K562 (cell line): ENCODE data around the gene CAPN14. TPM values are rescaled to one million over a fixed set of nuclear protein-coding genes. Genes with fewer than 3 reads are reported as not detected.

Source experiments
- ATAC-seq: fragments of 200-7000 bp; cut with Tn5 transposase; 3 replicates; pipeline ENCODE4 v1.9.1; 2020; ENCODE audit warnings: moderate library complexity
- BruUV-seq: library from RNA; stranded (reverse); fragments of 400-500 nt; replicated peaks from 2 replicates; lab custom pipeline; 2021; lab: Mats Ljungman, UMichigan
- CTCF ChIA-PET: fragments of 300-600 bp; formaldehyde crosslinking; extraction: SDS; loops from one replicate; lab custom pipeline; 2021; ENCODE audit warnings: low intra/inter-chr PET ratio; lab: Yijun Ruan, JAX
- POLR2A ChIA-PET: fragments of 300-600, 350-650 bp; sonication (Branson Sonifier 250); formaldehyde crosslinking; extraction: SDS; loops from one replicate; lab custom pipeline; 2021; ENCODE audit warnings: antibody characterized with exemption, inconsistent platforms; lab: Yijun Ruan, JAX
- DNase-seq, 4 experiments: peaks; one replicate each; pipeline versions ENCODE4 v3.0.0 to v3.0.0-alpha.2; 2011 to 2018; ENCODE audit warnings: low spot score in 3 of 4, mixed read lengths in 3 of 4; ENCODE audit errors: extremely low read depth in 1 of 4
- FAIRE-seq: peaks from 2 replicates; lab custom pipeline; 2011; peaks lifted over from hg19 to GRCh38; lab: Jason Lieb, UNC
- H2AFZ ChIP-seq: 2 replicates; pipeline ENCODE4 v1.6.0; 2011; ENCODE audit warnings: low read depth, low read length, control low read depth, inconsistent platforms
- H3K27ac ChIP-seq: fragments of 200-600 bp; 3 replicates; pipeline ENCODE4 v1.8.0; 2011; ENCODE audit warnings: low read depth, mild to moderate bottlenecking, control low read depth, inconsistent platforms, low read length, moderate library complexity, mixed read lengths; ENCODE audit errors: extremely low read depth
- H3K27me3 ChIP-seq, 2 experiments: fragments of 300-600 bp in 1 of 2; 2 replicates in 1 of 2; 3 replicates in 1 of 2; pipeline versions ENCODE4 v1.6.0 to v1.8.0; 2011; ENCODE audit warnings: inconsistent platforms in 2 of 2, low read length in 2 of 2, mild to moderate bottlenecking in 1 of 2, mixed read lengths in 1 of 2, moderate library complexity in 1 of 2; ENCODE audit not compliant: control insufficient read depth in 2 of 2, insufficient read depth in 2 of 2
- H3K36me3 ChIP-seq: fragments of 300-600 bp; 3 replicates; pipeline ENCODE4 v1.8.0; 2011; ENCODE audit warnings: mild to moderate bottlenecking, low read length, inconsistent platforms; ENCODE audit not compliant: control insufficient read depth, insufficient read depth
- H3K4me1 ChIP-seq, 2 experiments: fragments of 200-600 bp in 1 of 2; replicated peaks in 1 of 2; 2 replicates in 1 of 2; 3 replicates in 1 of 2; pipeline versions ENCODE4 v1.5.1 to v1.8.0; 2011; ENCODE audit warnings: inconsistent platforms in 2 of 2, low read length in 2 of 2, mild to moderate bottlenecking in 1 of 2, mixed read lengths in 1 of 2, moderate library complexity in 1 of 2; ENCODE audit not compliant: control insufficient read depth in 2 of 2, insufficient read depth in 2 of 2
- H3K4me2 ChIP-seq: 2 replicates; pipeline ENCODE4 v1.6.1; 2011; ENCODE audit warnings: low read length, control low read depth, inconsistent platforms, mixed read lengths; ENCODE audit not compliant: insufficient read depth
- H3K4me3 ChIP-seq: fragments of 200-600 bp; sonication (generic), shearing (Covaris generic); 2 replicates; pipeline ENCODE4 v1.5.1; 2016; ENCODE audit warnings: control low read depth, inconsistent platforms
- H3K79me2 ChIP-seq: fragments of 200-600 bp; 3 replicates; pipeline ENCODE4 v1.8.0; 2011; ENCODE audit warnings: low read length, inconsistent platforms; ENCODE audit not compliant: control insufficient read depth, insufficient read depth
- H3K9ac ChIP-seq, 2 experiments: 2 replicates each; pipeline versions ENCODE4 v1.6.0 to v1.6.1; 2011; ENCODE audit warnings: low read depth in 2 of 2, low read length in 2 of 2, control low read depth in 1 of 2, inconsistent platforms in 1 of 2, mild to moderate bottlenecking in 1 of 2, mixed read lengths in 1 of 2; ENCODE audit not compliant: insufficient read depth in 1 of 2
- H3K9me1 ChIP-seq: one replicate; pipeline ENCODE4 v1.6.0; 2011; ENCODE audit warnings: inconsistent platforms, mild to moderate bottlenecking, low read length, moderate library complexity; ENCODE audit not compliant: control insufficient read depth, insufficient read depth
- H3K9me3 ChIP-seq: replicated peaks from 2 replicates; pipeline ENCODE4 v1.5.1; 2011; ENCODE audit warnings: low read depth, low read length, inconsistent platforms; ENCODE audit not compliant: control insufficient read depth, insufficient read depth
- H4K20me1 ChIP-seq: replicated peaks from 2 replicates; pipeline ENCODE4 v1.6.1; 2011; ENCODE audit warnings: low read length, inconsistent platforms, mixed read lengths; ENCODE audit not compliant: control insufficient read depth, insufficient read depth
- ARID2 ChIP-seq: fragments of 450-650 bp; IDR thresholded peaks from 2 replicates; pipeline ENCODE4 v1.6.1; 2017; ENCODE audit warnings: antibody characterized with exemption, mild to moderate bottlenecking
- ATF2 ChIP-seq: sonication (generic); formaldehyde crosslinking; IDR thresholded peaks from 2 replicates; pipeline ENCODE4 v1.8.1; 2022; ENCODE audit warnings: missing genetic modification reagents
- CREB5 ChIP-seq: fragments of 250-450 bp; sonication (Bioruptor Pico); IDR thresholded peaks from 2 replicates; pipeline ENCODE4 v1.5.0; 2020; ENCODE audit warnings: mild to moderate bottlenecking
- FOXJ2 ChIP-seq: fragments of 200-800 bp; sonication (Bioruptor generic); IDR thresholded peaks from 2 replicates; pipeline ENCODE4 v1.6.1; 2016; ENCODE audit warnings: missing genetic modification characterization, missing compliant biosample characterization
- LCOR ChIP-seq: sonication (generic); formaldehyde crosslinking; IDR thresholded peaks from 2 replicates; pipeline ENCODE4 v1.8.0; 2022; ENCODE audit warnings: mild to moderate bottlenecking, missing genetic modification reagents
- MIER1 ChIP-seq: fragments of 450-650 bp; IDR thresholded peaks from 2 replicates; pipeline ENCODE4 v1.6.1; 2016; ENCODE audit warnings: antibody characterized with exemption, mild to moderate bottlenecking, low read depth
- PHTF2 ChIP-seq: fragments of 250-450 bp; sonication (Bioruptor Pico); IDR thresholded peaks from 2 replicates; pipeline ENCODE4 v1.5.0; 2021; ENCODE audit warnings: mild to moderate bottlenecking
- ZNF444 ChIP-seq: fragments of 250-450 bp; sonication (Bioruptor Pico); IDR thresholded peaks from 2 replicates; pipeline ENCODE4 v1.4.0; 2020; ENCODE audit warnings: mild to moderate bottlenecking, moderate library complexity
- WGBS: fragments of 100-300 bp; shearing (Covaris generic); methylation state at CpG from one replicate; pipeline ENCODE4 v1.1.6; 2016; ENCODE audit warnings: low coverage, mixed read lengths; ENCODE audit not compliant: insufficient coverage; ENCODE audit errors: missing lambda C conversion rate; 5-methylcytosine and 5-hydroxymethylcytosine counted together
- in situ Hi-C: fragments of 300-500 bp; cut with MboI; formaldehyde crosslinking; loops from 4 replicates; pipeline ENCODE4 v1.15.0; 2018; ENCODE audit warnings: inconsistent platforms, mixed read lengths
- intact Hi-C: fragments of 100-400 bp; cut with micrococcal nuclease; formaldehyde crosslinking; loops from 2 replicates; pipeline ENCODE4 v1.14.2; 2022
- polyA plus RNA-seq, 8 experiments: library from polyadenylated mRNA; depleted of rRNA in 4 of 8; stranded (reverse) in 5 of 8; unstranded in 3 of 8; fragments of >200 nt; fragmentation: Nextera tagmentation in 2 of 8; fragmentation: Illumina TruSeq in 1 of 8; extraction: Ambion mirVana in 2 of 8; extraction: Trizol in 1 of 8; gene quantifications; 2 replicates each; pipeline versions ENCODE4 v1.2.1 to v1.2.3, GENCODE V29; 2011 to 2014; ENCODE audit warnings: inconsistent platforms in 1 of 8, missing spikeins in 1 of 8
- total RNA-seq, 7 experiments: library from RNA; depleted of rRNA in 6 of 7; stranded (reverse); fragments of >200 nt in 6 of 7; fragmentation: Illumina TruSeq in 2 of 7; extraction: Trizol in 2 of 7; gene quantifications; 2 replicates each; pipeline versions ENCODE4 v1.2.1 to v1.2.3, GENCODE V29; 2011 to 2021; ENCODE audit warnings: low replicate concordance in 1 of 7
- TF ChIP-seq, protein P1 (sequence below): fragments of 200-800 bp; sonication (Bioruptor generic); IDR thresholded peaks from 2 replicates; pipeline ENCODE4 v1.6.1; 2016; ENCODE audit warnings: missing genetic modification characterization, missing compliant biosample characterization
- TF ChIP-seq, protein P2 (sequence below), 3 experiments: fragments of 200-800 bp in 1 of 3; fragments of 250-450 bp in 1 of 3; fragments of 450-650 bp in 1 of 3; sonication (Bioruptor Pico) in 1 of 3; sonication (Bioruptor generic) in 1 of 3; formaldehyde crosslinking in 1 of 3; IDR thresholded peaks; 2 replicates each; pipeline versions ENCODE4 v1.6.1 to v1.8.0; 2016 to 2022; ENCODE audit warnings: mild to moderate bottlenecking in 2 of 3, missing genetic modification characterization in 2 of 3, missing compliant biosample characterization in 1 of 3, moderate library complexity in 1 of 3

CAPN14 gene
- total and polyA plus RNA-seq, 9 of the 15 experiments (the other 6 are each of a cell fraction or from before 2014, with no cell fraction given) = not detected

- in situ Hi-C loops = loop anchor here (25.0 kb wide), 1 partner anchor 988 kb away; no protein-coding TSS in a partner anchor
- no peaks in the 10 kb centered on the region for H3K9me3 ChIP-seq
- H3K4me1 ChIP-seq = no peaks in the 10 kb centered on the region
- WGBS = 0% methylated on average over 6 of the region's 6 CpGs
- no peak for FAIRE-seq
- no peak overlapping the region for H2AFZ ChIP-seq
- no peaks in the 10 kb centered on the region for H3K9me1 ChIP-seq
- ATAC-seq = no peak
- ChIA-PET POLR2A (no interaction called here), CTCF (no interaction called here)
- no peak overlapping the region for H3K9ac ChIP-seq
- no peak overlapping the region for H3K27ac ChIP-seq
- no peak for DNase-seq
- H3K4me2 ChIP-seq = no peak overlapping the region
- intact Hi-C loops = no loop called here
- H3K79me2 ChIP-seq = no peaks in the 10 kb centered on the region
- no TSS peak for BruUV-seq
- H4K20me1 ChIP-seq = no peaks in the 10 kb centered on the region
- no peaks in the 10 kb centered on the region for H3K36me3 ChIP-seq
- H3K27me3 ChIP-seq = peaks cover 0 to 8% of the 10 kb centered on the region in 2 experiments; a peak in 2 of 5 replicates
- H3K4me3 ChIP-seq = no peak overlapping the region
- TF ChIP-seq ATF2 (no peak), LCOR (no peak), CREB5 (CRISPR knock-in tag) (no peak), PHTF2 (CRISPR knock-in tag) (no peak), MIER1 (no peak), ARID2 (no peak), FOXJ2 (no peak), ZNF444 (no peak)
- TF ChIP-seq, protein P1, sequence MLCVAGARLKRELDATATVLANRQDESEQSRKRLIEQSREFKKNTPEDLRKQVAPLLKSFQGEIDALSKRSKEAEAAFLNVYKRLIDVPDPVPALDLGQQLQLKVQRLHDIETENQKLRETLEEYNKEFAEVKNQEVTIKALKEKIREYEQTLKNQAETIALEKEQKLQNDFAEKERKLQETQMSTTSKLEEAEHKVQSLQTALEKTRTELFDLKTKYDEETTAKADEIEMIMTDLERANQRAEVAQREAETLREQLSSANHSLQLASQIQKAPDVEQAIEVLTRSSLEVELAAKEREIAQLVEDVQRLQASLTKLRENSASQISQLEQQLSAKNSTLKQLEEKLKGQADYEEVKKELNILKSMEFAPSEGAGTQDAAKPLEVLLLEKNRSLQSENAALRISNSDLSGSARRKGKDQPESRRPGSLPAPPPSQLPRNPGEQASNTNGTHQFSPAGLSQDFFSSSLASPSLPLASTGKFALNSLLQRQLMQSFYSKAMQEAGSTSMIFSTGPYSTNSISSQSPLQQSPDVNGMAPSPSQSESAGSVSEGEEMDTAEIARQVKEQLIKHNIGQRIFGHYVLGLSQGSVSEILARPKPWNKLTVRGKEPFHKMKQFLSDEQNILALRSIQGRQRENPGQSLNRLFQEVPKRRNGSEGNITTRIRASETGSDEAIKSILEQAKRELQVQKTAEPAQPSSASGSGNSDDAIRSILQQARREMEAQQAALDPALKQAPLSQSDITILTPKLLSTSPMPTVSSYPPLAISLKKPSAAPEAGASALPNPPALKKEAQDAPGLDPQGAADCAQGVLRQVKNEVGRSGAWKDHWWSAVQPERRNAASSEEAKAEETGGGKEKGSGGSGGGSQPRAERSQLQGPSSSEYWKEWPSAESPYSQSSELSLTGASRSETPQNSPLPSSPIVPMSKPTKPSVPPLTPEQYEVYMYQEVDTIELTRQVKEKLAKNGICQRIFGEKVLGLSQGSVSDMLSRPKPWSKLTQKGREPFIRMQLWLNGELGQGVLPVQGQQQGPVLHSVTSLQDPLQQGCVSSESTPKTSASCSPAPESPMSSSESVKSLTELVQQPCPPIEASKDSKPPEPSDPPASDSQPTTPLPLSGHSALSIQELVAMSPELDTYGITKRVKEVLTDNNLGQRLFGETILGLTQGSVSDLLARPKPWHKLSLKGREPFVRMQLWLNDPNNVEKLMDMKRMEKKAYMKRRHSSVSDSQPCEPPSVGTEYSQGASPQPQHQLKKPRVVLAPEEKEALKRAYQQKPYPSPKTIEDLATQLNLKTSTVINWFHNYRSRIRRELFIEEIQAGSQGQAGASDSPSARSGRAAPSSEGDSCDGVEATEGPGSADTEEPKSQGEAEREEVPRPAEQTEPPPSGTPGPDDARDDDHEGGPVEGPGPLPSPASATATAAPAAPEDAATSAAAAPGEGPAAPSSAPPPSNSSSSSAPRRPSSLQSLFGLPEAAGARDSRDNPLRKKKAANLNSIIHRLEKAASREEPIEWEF (CRISPR knock-in tag) = no peak
- TF ChIP-seq, protein P2, sequence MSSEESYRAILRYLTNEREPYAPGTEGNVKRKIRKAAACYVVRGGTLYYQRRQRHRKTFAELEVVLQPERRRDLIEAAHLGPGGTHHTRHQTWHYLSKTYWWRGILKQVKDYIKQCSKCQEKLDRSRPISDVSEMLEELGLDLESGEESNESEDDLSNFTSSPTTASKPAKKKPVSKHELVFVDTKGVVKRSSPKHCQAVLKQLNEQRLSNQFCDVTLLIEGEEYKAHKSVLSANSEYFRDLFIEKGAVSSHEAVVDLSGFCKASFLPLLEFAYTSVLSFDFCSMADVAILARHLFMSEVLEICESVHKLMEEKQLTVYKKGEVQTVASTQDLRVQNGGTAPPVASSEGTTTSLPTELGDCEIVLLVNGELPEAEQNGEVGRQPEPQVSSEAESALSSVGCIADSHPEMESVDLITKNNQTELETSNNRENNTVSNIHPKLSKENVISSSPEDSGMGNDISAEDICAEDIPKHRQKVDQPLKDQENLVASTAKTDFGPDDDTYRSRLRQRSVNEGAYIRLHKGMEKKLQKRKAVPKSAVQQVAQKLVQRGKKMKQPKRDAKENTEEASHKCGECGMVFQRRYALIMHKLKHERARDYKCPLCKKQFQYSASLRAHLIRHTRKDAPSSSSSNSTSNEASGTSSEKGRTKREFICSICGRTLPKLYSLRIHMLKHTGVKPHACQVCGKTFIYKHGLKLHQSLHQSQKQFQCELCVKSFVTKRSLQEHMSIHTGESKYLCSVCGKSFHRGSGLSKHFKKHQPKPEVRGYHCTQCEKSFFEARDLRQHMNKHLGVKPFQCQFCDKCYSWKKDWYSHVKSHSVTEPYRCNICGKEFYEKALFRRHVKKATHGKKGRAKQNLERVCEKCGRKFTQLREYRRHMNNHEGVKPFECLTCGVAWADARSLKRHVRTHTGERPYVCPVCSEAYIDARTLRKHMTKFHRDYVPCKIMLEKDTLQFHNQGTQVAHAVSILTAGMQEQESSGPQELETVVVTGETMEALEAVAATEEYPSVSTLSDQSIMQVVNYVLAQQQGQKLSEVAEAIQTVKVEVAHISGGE (CRISPR knock-in tag; IDR thresholded peaks at IDR 0.05) = no peak
Measured at GRCh38 chr2:31150120-31150670, 67.1 kb downstream of the CAPN14 start.
